Measurements from ENCODE around the gene DGKD.
A peak's percentile ranks its signal among the peaks of the same experiment; 100 is the strongest.

The DGKD gene

DNA sequence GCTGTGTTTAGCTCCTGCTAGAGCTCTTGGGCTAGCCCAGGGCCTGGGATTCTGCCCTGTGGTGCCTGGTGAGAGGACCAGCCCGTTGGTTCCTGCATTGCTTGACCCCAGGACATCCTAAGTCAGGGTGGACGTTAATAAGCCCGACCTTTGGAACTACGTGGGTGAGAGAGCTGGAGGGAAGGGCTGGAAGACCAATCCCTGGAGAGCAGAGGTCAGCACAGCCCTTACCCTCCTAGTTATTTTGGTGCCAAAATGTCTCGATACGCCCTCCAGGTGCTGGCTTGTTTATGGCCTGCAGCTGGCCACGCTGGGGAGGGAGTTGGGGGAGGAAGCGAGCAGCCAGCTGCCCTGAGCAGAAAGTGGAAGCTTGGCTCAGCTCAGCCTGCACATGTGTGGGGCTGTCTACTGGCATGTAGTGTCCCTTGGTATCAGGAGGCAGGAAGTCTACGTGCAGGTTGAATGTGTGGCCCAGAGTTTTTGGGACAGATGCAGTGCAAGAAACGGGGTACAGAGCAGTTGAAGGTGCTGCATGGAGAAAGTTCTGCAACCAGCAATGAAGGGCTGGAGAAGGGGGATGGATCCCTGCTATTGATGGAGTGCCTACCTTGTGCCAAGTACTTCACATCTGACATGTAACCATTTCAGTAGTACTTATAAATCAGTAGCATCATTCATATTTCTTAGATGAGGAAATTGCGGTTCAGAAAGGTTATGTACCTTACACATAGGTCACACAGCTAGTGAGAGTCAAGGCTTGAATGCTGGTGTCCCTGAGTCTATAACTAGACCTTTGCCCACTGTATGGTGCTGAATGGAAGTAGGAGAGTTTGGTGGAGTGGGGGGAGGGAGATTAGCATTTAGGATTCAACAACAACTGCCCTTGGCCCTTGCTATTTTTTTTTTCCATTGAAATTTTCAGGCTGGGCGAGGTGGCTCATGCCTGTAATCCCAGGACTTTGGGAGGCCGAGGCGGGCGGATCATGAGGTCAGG lies 5.0 kb upstream of the DGKD start:
- no peak overlapping the region for H3K4me3 ChIP-seq (ENCODE audit: low read length)
- no peak overlapping the region for H4K8ac ChIP-seq (ENCODE audit: low read depth, low read length)
- no peak overlapping the region for H3K9ac ChIP-seq (ENCODE audit: low read length)
- H3K4me1 ChIP-seq (ENCODE audit: control insufficient read depth, low read depth, low read length) = no peaks in the 10 kb centered on the region
- H3K56ac ChIP-seq (ENCODE audit: low read length) = no peak overlapping the region
- no peak overlapping the region for H3K18ac ChIP-seq (ENCODE audit: low read length)
- no peaks in the 10 kb centered on the region for H3K79me2 ChIP-seq (ENCODE audit: control insufficient read depth, insufficient read depth, low read length)
- no peak overlapping the region for H2BK5ac ChIP-seq (ENCODE audit: low read length)
- H3K4ac ChIP-seq (ENCODE audit: low read depth, low read length) = no peak overlapping the region
- H3K79me1 ChIP-seq (ENCODE audit: low read length) = no peaks in the 10 kb centered on the region
- H3K23ac ChIP-seq (ENCODE audit: low read length) = no peak overlapping the region
- WGBS (ENCODE audit: extremely low coverage, insufficient coverage, low lambda C conversion rate) = no CpG with 5 or more reads among the region's 15 CpGs
- H2BK15ac ChIP-seq (replicated peaks; ENCODE audit: low read depth) = no peak overlapping the region
- H2AK5ac ChIP-seq (ENCODE audit: low read length) = no peak overlapping the region
- H2BK120ac ChIP-seq (ENCODE audit: low read depth, low read length) = no peak overlapping the region
- H3K4me2 ChIP-seq (ENCODE audit: low read length) = no peak overlapping the region
- no peaks in the 10 kb centered on the region for H3K36me3 ChIP-seq (ENCODE audit: control insufficient read depth, insufficient read depth, low read length)
- no peak for DNase-seq
- H4K5ac ChIP-seq (ENCODE audit: low read length) = no peak overlapping the region
- H3K27me3 ChIP-seq (ENCODE audit: insufficient read depth, low read length, poor library complexity) = no peaks in the 10 kb centered on the region
- no peak overlapping the region for H3K27ac ChIP-seq (ENCODE audit: low read depth, low read length)

DNA sequence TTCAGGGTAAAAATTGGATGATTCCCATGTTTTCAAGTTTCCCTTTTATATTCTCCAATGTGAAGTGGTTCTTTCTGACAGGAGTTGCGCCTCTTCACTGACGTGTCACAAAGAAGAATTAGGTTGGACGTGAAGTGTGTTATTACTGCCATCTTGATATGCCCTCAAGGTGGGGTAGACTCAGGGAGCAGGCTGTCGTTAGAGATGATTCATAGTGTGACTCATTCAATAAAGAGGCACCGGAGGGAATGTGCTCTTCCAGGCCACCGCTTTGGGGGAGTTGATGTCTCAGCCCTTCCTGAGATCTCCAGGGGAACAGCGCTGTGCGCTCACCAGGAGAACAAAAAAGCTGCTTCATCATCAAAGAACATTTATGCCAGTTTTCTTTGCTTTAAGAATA lies 3.6 kb upstream of the DGKD start:
- Histone ChIP-seq H2AK5ac (ENCODE audit: low read length) (no peak overlapping the region), H3K27me3 (ENCODE audit: insufficient read depth, low read length, poor library complexity) (no peaks in the 10 kb centered on the region), H3K4me1 (ENCODE audit: control insufficient read depth, low read depth, low read length) (no peaks in the 10 kb centered on the region), H3K79me2 (ENCODE audit: control insufficient read depth, insufficient read depth, low read length) (no peaks in the 10 kb centered on the region), H2BK120ac (ENCODE audit: low read depth, low read length) (no peak overlapping the region), H3K36me3 (ENCODE audit: control insufficient read depth, insufficient read depth, low read length) (no peaks in the 10 kb centered on the region), H3K4ac (ENCODE audit: low read depth, low read length) (no peak overlapping the region), H4K8ac (ENCODE audit: low read depth, low read length) (no peak overlapping the region), H3K56ac (ENCODE audit: low read length) (no peak overlapping the region), H4K5ac (ENCODE audit: low read length) (no peak overlapping the region), H3K23ac (ENCODE audit: low read length) (no peak overlapping the region), H3K9ac (ENCODE audit: low read length) (no peak overlapping the region), H3K18ac (ENCODE audit: low read length) (no peak overlapping the region), H3K27ac (ENCODE audit: low read depth, low read length) (no peak overlapping the region), H2BK15ac (replicated peaks; ENCODE audit: low read depth) (no peak overlapping the region), H3K4me2 (ENCODE audit: low read length) (no peak overlapping the region), H3K79me1 (ENCODE audit: low read length) (no peaks in the 10 kb centered on the region), H3K4me3 (ENCODE audit: low read length) (no peak overlapping the region), H2BK5ac (ENCODE audit: low read length) (no peak overlapping the region)
- no CpG with 5 or more reads among the region's 8 CpGs for WGBS (ENCODE audit: extremely low coverage, insufficient coverage, low lambda C conversion rate)
- peak; percentile 75 for DNase-seq

DNA sequence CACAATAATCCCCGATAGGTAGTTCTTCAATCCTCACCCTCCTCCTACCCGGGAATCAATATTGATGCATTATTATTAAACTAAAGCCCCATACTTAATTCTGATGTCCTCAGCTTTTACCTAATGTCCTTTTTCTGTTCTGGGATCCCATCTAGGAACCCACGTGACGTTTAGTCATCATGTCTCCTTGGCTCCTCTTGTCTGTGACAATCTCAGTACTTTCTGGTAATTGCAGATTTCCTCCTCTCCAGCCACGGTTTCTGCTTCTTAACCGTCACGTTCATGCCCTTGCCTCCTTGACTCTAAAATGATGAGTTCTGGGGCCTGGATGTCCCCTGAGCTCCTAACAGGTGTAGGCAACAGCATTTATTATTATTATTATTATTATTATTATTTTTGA lies 2.9 kb upstream of the DGKD start:
- Histone ChIP-seq H3K9ac (ENCODE audit: low read length) (no peak overlapping the region), H3K18ac (ENCODE audit: low read length) (no peak overlapping the region), H3K4me2 (ENCODE audit: low read length) (no peak overlapping the region), H3K79me2 (ENCODE audit: control insufficient read depth, insufficient read depth, low read length) (no peaks in the 10 kb centered on the region), H4K8ac (ENCODE audit: low read depth, low read length) (no peak overlapping the region), H3K56ac (ENCODE audit: low read length) (no peak overlapping the region), H2BK120ac (ENCODE audit: low read depth, low read length) (no peak overlapping the region), H3K79me1 (ENCODE audit: low read length) (no peaks in the 10 kb centered on the region), H2BK5ac (ENCODE audit: low read length) (no peak overlapping the region), H4K5ac (ENCODE audit: low read length) (no peak overlapping the region), H3K4me3 (ENCODE audit: low read length) (no peak overlapping the region), H3K4me1 (ENCODE audit: control insufficient read depth, low read depth, low read length) (no peaks in the 10 kb centered on the region), H3K23ac (ENCODE audit: low read length) (no peak overlapping the region), H3K27ac (ENCODE audit: low read depth, low read length) (no peak overlapping the region), H2AK5ac (ENCODE audit: low read length) (no peak overlapping the region), H2BK15ac (replicated peaks; ENCODE audit: low read depth) (no peak overlapping the region), H3K4ac (ENCODE audit: low read depth, low read length) (no peak overlapping the region), H3K27me3 (ENCODE audit: insufficient read depth, low read length, poor library complexity) (no peaks in the 10 kb centered on the region), H3K36me3 (ENCODE audit: control insufficient read depth, insufficient read depth, low read length) (no peaks in the 10 kb centered on the region)
- no peak for DNase-seq
- WGBS (ENCODE audit: extremely low coverage, insufficient coverage, low lambda C conversion rate) = no CpG with 5 or more reads among the region's 7 CpGs

DNA sequence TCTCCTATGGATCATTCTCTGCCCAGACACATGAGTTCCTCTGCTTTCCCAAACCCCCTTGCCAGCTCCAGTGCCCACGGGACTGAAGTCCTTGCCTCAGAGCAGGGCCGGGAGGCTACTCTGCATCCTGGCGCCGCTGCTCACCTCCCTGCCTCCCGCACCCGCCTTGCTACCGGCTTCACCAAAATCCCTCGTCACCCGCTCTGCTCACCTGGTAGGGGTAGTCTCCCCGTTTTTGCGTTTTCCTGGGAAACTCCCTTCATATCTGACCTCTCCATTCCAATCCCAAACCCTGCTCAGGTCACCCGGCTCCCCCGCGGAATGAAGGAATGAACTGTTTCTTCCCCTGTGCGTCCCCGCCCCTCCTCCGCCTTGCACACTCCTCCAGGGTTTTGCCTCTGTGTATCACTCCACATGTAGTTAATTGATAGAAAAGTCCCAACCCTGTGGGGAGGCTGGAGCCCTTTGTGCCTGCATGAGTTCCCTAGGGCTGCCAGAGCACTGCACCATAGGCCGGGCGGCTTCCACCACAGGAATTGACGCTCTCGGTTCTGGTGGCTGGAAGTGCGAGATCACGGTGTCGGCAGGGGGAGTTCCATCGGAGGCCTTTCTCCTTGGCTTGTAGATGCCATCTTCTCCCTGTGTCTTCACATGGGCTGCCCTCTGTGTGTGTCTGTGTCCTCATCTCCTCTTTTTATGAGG lies 2.0 kb upstream of the DGKD start:
- H3K4me1 ChIP-seq (ENCODE audit: control insufficient read depth, low read depth, low read length) = no peaks in the 10 kb centered on the region
- no peak overlapping the region for H3K23ac ChIP-seq (ENCODE audit: low read length)
- H3K4ac ChIP-seq (ENCODE audit: low read depth, low read length) = no peak overlapping the region
- no peak overlapping the region for H3K4me2 ChIP-seq (ENCODE audit: low read length)
- no peaks in the 10 kb centered on the region for H3K27me3 ChIP-seq (ENCODE audit: insufficient read depth, low read length, poor library complexity)
- no peak for DNase-seq
- no peak overlapping the region for H2AK5ac ChIP-seq (ENCODE audit: low read length)
- H2BK5ac ChIP-seq (ENCODE audit: low read length) = no peak overlapping the region
- H3K18ac ChIP-seq (ENCODE audit: low read length) = no peak overlapping the region
- H3K36me3 ChIP-seq (ENCODE audit: control insufficient read depth, insufficient read depth, low read length) = no peaks in the 10 kb centered on the region
- no peak overlapping the region for H2BK15ac ChIP-seq (replicated peaks; ENCODE audit: low read depth)
- H4K5ac ChIP-seq (ENCODE audit: low read length) = no peak overlapping the region
- H2BK120ac ChIP-seq (ENCODE audit: low read depth, low read length) = no peak overlapping the region
- H3K4me3 ChIP-seq (ENCODE audit: low read length) = no peak overlapping the region
- H4K8ac ChIP-seq (ENCODE audit: low read depth, low read length) = no peak overlapping the region
- H3K9ac ChIP-seq (ENCODE audit: low read length) = no peak overlapping the region
- WGBS (ENCODE audit: extremely low coverage, insufficient coverage, low lambda C conversion rate) = no CpG with 5 or more reads among the region's 25 CpGs
- H3K79me1 ChIP-seq (ENCODE audit: low read length) = peaks cover 3% of the 10 kb centered on the region
- H3K56ac ChIP-seq (ENCODE audit: low read length) = no peak overlapping the region
- H3K79me2 ChIP-seq (ENCODE audit: control insufficient read depth, insufficient read depth, low read length) = no peaks in the 10 kb centered on the region
- H3K27ac ChIP-seq (ENCODE audit: low read depth, low read length) = no peak overlapping the region

DNA sequence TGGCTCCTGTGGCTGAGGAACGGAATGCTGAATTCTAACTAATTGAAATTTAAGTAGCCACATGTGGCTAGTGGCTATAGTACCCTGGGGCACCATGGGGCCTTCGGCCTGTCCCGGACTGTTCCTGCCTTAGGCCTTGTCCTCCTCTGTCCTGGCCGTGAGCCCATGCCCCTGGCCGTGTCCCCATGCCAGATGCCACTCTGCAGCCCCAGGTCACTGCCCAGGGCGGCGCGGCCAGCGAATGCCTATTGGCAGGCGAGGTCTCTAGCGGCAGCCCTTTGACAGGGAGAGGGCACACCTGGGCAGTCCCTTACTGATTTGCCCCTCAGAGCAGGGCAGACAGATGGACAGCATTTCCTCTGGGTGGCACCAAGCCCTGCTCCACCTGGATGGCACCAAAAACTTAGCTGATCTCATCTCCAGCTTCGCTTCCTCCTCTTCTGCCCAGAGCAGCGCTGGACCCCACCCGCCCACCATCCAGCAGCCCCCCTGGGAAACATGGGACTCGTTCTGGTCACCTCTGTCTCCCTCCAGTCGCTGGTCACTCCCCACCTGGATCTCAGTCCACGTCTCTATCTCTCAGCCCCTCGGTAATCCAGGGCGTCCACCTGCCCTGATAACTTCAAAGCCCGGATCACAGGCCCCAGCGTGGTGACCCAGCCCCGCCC lies 1.1 kb upstream of the DGKD start:
- Histone ChIP-seq H3K79me1 (ENCODE audit: low read length) (peaks cover 3% of the 10 kb centered on the region), H3K4me3 (ENCODE audit: low read length) (no peak overlapping the region), H3K4ac (ENCODE audit: low read depth, low read length) (no peak overlapping the region), H2BK120ac (ENCODE audit: low read depth, low read length) (no peak overlapping the region), H3K4me1 (ENCODE audit: control insufficient read depth, low read depth, low read length) (no peaks in the 10 kb centered on the region), H4K8ac (ENCODE audit: low read depth, low read length) (no peak overlapping the region), H3K9ac (ENCODE audit: low read length) (no peak overlapping the region), H3K79me2 (ENCODE audit: control insufficient read depth, insufficient read depth, low read length) (no peaks in the 10 kb centered on the region), H4K5ac (ENCODE audit: low read length) (no peak overlapping the region), H3K4me2 (ENCODE audit: low read length) (no peak overlapping the region), H3K27me3 (ENCODE audit: insufficient read depth, low read length, poor library complexity) (no peaks in the 10 kb centered on the region), H3K36me3 (ENCODE audit: control insufficient read depth, insufficient read depth, low read length) (no peaks in the 10 kb centered on the region), H3K18ac (ENCODE audit: low read length) (no peak overlapping the region), H3K27ac (ENCODE audit: low read depth, low read length) (no peak overlapping the region), H3K23ac (ENCODE audit: low read length) (no peak overlapping the region), H3K56ac (ENCODE audit: low read length) (no peak overlapping the region), H2BK5ac (ENCODE audit: low read length) (no peak overlapping the region), H2AK5ac (ENCODE audit: low read length) (no peak overlapping the region), H2BK15ac (replicated peaks; ENCODE audit: low read depth) (no peak overlapping the region)
- DNase-seq = no peak
- WGBS (ENCODE audit: extremely low coverage, insufficient coverage, low lambda C conversion rate) = no CpG with 5 or more reads among the region's 22 CpGs

Data from mesendoderm (in vitro differentiated cells).